Stomach smooth muscle (tissue), 2 donors: ENCODE results near the gene TMSB10.
"Not testable (repeated sequence)": the region's sequence is repeated elsewhere in the genome, so short reads cannot be mapped to it uniquely, and the experiment has no call there.

Source experiments
- H3K27ac ChIP-seq: one replicate; pipeline ENCODE4 v1.7.0; 2013; ENCODE audit warnings: mild to moderate bottlenecking, low read length, inconsistent platforms
- H3K27me3 ChIP-seq, 2 donors: one replicate each; pipeline ENCODE4 v1.7.0; 2013; ENCODE audit warnings: low read length in 2 of 2; ENCODE audit not compliant: insufficient read depth in 2 of 2, control insufficient read depth in 1 of 2
- H3K36me3 ChIP-seq, 2 donors: one replicate each; pipeline ENCODE4 v1.7.0; 2013; ENCODE audit warnings: low read length in 2 of 2; ENCODE audit not compliant: control insufficient read depth in 2 of 2, insufficient read depth in 2 of 2
- H3K4me1 ChIP-seq: one replicate; pipeline ENCODE4 v1.7.0; 2013; ENCODE audit warnings: low read length; ENCODE audit not compliant: control insufficient read depth, insufficient read depth
- H3K4me3 ChIP-seq, 2 donors: one replicate each; pipeline ENCODE4 v1.7.0; 2013; ENCODE audit warnings: low read length in 2 of 2
- H3K9ac ChIP-seq, 2 donors: one replicate each; pipeline ENCODE4 v1.7.0; 2013; ENCODE audit warnings: low read length in 2 of 2, mild to moderate bottlenecking in 1 of 2
- H3K9me3 ChIP-seq, 2 donors: one replicate each; pipeline ENCODE4 v1.7.0; 2013; ENCODE audit warnings: low read length in 2 of 2; ENCODE audit not compliant: control insufficient read depth in 2 of 2
- donor health status: healthy.
- donor health status: Pancreatic carcinoma.

TMSB10 gene

DNA sequence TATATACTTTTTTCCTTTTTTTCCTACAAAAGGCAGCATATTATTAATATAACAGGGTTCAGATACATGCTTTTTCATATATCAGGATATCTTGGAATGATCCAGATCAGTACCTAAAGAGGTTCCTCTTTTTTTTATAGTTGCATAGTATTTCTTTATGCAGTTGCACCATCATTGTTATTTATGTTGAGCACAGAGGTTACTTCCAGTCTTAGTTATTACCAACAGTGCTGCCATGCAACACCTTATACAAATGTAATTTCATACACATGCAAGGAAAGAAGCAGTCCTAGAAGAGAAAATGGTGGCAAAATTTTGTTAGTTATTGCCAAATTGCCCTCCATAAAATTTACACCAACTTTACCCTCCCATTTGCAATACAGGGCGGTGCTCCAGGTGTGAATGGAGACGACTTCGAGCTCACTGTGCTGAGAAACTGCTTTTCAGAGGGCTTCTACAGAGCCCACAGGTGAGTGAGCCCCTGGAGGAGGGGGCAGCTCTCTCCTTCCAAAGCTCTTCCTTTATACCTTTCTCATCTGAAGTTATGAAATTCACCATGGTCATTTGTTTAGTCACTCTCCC, 35.5 kb downstream of the TMSB10 start:
- Histone ChIP-seq H3K9ac (no peak overlapping the region), H3K27ac (no peak overlapping the region), H3K36me3 (no peaks in the 10 kb centered on the region), H3K4me3 (no peak overlapping the region), H3K27me3 (no peaks in the 10 kb centered on the region), H3K9me3 (no peaks in the 10 kb centered on the region), H3K4me1 (no peaks in the 10 kb centered on the region)

DNA sequence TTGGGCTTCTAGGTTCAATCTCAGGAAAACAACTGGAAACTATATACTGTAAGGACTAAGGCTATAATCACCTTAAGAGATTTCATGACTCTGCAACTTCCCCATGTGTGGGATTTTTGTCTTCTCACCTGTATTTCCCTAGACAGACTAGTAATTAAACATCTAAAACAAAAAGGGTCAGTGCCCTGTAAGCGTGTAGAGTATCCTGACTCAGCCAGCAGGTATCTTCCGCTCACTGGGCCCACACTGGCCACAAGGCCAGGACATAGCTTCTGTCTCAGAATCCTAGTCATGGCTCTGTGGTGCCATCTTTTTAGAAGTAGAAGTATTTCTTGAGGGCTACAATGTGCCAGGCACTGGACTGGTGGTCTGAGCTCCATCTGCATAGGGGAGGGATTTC, 36.7 kb downstream of the TMSB10 start:
- no peaks in the 10 kb centered on the region for H3K9me3 ChIP-seq
- no peaks in the 10 kb centered on the region for H3K4me1 ChIP-seq
- no peaks in the 10 kb centered on the region for H3K36me3 ChIP-seq
- no peak overlapping the region for H3K27ac ChIP-seq
- H3K9ac ChIP-seq, result no peak overlapping the region
- H3K4me3 ChIP-seq, result no peak overlapping the region
- no peaks in the 10 kb centered on the region for H3K27me3 ChIP-seq

GRCh38 chr2:84942964-84943421, 37.5 kb downstream of the TMSB10 start:
- Histone ChIP-seq H3K27me3 (no peaks in the 10 kb centered on the region), H3K36me3 (no peaks in the 10 kb centered on the region), H3K9ac (no peak overlapping the region), H3K9me3 (no peaks in the 10 kb centered on the region), H3K4me3 (no peak overlapping the region), H3K27ac (no peak overlapping the region), H3K4me1 (no peaks in the 10 kb centered on the region)

- Histone ChIP-seq H3K4me3 (no peak overlapping the region), H3K4me1 (no peaks in the 10 kb centered on the region), H3K9ac (no peak overlapping the region), H3K27me3 (no peaks in the 10 kb centered on the region), H3K36me3 (no peaks in the 10 kb centered on the region), H3K27ac (no peak overlapping the region), H3K9me3 (no peaks in the 10 kb centered on the region)
Measured at GRCh38 chr2:84944295-84944909, 38.9 kb downstream of the TMSB10 start.

DNA sequence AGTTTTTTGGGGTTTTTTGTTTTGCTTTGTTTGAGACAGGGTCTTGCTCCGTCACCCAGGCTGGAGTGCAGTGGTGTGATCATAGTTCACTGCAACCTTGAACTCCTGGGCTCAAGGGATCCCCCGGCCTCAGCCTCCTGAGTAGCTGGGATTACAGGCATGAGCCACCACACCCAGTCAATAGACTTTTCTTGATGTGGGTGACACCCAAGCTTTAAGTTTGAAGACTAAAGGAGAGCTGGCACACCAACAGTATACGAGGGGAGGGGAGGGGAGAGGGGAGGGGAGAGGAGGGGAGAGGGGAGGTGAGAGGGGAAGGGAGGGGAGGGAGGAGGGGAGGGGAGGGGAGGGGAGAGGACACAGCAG, 40.4 kb downstream of the TMSB10 start:
- not testable (repeated sequence) for H3K27ac ChIP-seq, H3K27me3 ChIP-seq, H3K4me3 ChIP-seq, H3K9ac ChIP-seq, H3K4me1 ChIP-seq, H3K36me3 ChIP-seq, H3K9me3 ChIP-seq

GRCh38 chr2:84946204-84947009, 41.0 kb downstream of the TMSB10 start:
- Histone ChIP-seq H3K9ac (no peak overlapping the region), H3K27ac (no peak overlapping the region), H3K9me3 (no peaks in the 10 kb centered on the region), H3K27me3 (no peaks in the 10 kb centered on the region), H3K4me3 (no peak overlapping the region), H3K4me1 (no peaks in the 10 kb centered on the region), H3K36me3 (no peaks in the 10 kb centered on the region)

GRCh38 chr2:84947010-84947593, 41.6 kb downstream of the TMSB10 start:
- H3K27me3 ChIP-seq, result no peaks in the 10 kb centered on the region
- H3K4me1 ChIP-seq, result no peaks in the 10 kb centered on the region
- H3K36me3 ChIP-seq, result no peaks in the 10 kb centered on the region
- no peak overlapping the region for H3K27ac ChIP-seq
- H3K9ac ChIP-seq, result no peak overlapping the region
- no peaks in the 10 kb centered on the region for H3K9me3 ChIP-seq
- no peak overlapping the region for H3K4me3 ChIP-seq

DNA sequence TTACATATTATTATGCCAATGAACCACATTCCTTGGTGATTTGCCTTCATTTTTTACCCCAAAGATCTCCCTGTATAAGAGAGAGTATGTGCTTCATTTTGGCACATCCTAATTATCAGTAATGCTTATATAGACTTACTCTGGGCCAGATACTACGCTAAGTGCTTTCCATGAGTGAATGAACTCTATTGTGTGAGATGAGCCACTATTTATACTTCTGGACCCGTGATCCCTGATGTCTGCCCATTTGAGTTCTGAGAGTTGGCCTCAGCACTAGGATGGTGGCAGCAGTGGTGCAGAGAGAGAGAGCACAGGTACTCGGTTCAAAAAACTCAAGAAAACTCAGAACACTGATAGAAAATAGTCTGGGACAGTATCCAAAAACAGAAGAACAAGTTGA, 48.1 kb downstream of the TMSB10 start:
- Histone ChIP-seq H3K27ac (no peak overlapping the region), H3K4me3 (no peak overlapping the region), H3K4me1 (peaks cover 7% of the 10 kb centered on the region), H3K9me3 (no peaks in the 10 kb centered on the region), H3K27me3 (no peaks in the 10 kb centered on the region), H3K9ac (no peak overlapping the region), H3K36me3 (no peaks in the 10 kb centered on the region)

- Histone ChIP-seq H3K4me1 (peaks cover 12% of the 10 kb centered on the region), H3K9me3 (no peaks in the 10 kb centered on the region), H3K27ac (no peak overlapping the region), H3K36me3 (no peaks in the 10 kb centered on the region), H3K27me3 (no peaks in the 10 kb centered on the region), H3K4me3 (no peak overlapping the region), H3K9ac (no peak overlapping the region)
Measured at GRCh38 chr2:84954329-84954728, 48.9 kb downstream of the TMSB10 start.
